NCI-H1694 treated with DMSO at 0.1 percent for 48 hours (cell line): ENCODE data around the gene EFNA5.

Source experiments
- DNase-seq: peaks from one replicate; lab custom pipeline; 2025; lab: John Stamatoyannopoulos, UW

EFNA5 gene

DNA sequence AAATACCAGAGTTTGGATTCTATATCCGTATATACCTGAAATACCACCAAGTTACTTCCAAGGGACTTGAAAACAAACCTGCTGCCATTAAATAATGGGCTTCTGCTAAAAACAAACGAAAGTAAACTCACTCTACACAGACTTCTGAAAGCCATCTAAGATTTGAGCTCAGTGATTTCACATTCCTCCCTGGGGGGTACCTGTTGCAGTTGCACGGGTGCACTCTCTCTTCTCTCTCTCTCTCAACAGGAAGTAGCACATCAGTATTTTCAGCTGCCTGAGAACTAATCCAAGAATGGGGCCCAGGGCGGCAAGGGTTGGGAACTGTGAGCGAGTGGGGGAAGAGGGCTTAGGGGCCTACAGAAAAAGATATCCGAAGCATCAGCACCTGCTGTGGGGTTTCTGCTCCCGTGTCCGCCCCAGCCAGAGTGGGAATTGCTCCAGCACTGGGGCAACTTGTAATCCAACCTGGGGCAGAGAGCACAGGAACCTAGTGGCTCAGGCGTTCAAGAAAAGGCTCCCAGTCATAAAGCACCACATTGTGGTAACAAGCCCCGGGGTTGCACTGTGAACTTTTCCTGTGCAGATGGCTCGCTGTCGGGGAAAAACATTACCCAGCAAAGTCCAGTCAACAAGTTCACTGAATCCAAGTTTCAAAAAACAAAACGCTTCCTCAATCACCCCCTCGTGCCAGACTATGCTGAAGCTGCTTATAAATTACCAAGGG is 99.8 kb downstream of the EFNA5 start:
- no peak for DNase-seq

- DNase-seq: no peak
These were observed 100.6 kb downstream of the EFNA5 start for GRCh38 chr5:107570181-107570580.

DNA sequence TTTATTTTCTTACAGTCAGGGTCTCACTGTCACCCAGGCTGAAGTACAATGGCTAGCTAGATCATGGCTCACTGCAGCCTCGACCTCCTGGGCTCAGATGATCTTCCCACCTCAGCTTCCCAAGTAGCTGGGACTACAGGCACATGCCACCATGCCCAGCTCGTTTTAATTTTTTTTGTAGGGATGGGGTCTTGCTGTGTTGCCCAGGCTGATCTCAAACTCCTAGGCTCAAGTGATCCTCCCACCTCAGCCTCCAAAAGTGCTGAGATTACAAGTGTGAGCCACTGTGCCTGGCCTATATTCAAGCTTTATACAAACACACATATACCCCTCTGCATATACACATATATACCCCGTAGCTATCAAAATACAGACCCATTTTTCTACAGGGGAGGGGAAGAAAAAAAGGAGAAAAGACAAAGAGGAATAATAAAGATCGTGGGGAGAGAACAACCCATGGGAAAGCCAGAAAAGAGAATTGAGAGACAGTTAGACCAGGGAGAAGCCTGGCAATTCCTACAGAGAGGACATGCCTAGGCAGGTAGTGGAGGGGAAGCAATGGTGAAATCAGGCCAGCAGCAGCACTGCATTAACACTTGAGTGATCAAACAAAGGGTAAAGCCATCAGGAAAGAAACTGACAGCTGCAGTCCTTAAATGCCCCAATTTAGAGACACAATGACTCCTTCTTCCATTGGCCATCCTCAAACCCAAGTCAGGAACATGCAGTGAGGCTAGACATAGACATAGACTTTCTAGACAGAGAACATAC is 102.7 kb downstream of the EFNA5 start:
- peak; percentile 82 for DNase-seq

DNA sequence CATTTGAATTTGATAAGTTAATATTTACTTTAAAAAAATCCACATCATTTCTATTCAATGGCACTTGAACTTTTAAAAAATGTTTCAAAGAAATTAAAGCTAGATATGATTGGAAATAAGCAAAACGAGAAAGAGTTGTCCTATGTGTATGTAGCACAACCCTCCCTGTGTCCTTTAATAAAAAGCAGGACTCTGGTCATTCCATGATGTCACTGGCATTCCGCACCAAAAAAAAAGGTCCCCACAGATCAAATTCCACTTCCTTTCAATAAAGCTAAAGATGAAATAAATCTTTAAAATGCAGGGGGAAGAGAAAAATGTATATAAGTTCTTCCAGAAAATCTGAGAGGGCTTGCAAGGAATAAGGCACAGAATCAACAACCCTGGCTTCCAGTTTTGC is 103.8 kb downstream of the EFNA5 start:
- no peak for DNase-seq

DNA sequence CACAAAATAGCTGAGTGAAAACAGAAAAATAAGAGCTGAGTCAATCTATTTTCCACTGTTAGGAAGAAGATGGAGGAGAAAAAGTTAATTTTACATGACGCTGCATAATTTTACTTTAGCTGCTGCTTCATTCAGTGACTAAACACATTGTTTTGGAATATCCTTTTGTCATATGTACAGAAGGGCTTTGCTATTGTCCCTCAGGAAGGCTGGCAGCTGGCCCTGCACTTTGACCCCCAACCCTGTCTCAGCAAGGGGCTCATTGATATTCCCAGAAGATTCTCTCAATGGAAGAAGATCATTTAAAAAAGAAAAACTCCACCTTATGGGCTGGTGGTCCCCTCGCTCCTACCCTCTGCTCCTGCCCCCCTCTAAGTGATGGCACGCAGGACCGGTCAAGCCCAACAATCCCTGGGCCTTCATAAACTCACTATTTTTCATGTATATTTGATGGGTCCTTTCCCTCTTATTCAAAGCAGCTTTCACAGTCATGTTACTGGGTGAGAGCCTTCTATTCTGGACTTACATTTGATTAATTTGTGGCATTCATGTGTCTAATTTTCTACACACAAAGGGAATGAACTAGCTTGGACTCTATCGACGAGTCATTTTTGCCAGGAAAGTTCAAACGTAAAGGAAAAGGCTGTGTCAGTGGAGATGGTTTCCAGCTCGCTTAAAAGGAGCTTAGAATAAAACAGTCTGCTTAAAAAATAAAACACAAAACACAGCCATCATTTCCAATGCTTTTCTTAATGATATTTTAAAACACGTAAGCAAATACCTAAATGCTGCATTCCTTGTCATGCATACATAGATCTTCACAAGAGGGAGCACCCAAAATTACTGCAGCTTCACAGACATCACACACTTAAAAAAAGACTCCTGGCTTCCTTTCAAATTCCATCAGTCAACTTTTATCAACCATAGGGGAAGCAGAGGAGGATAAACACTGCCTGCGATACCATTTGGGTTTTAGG is 104.7 kb downstream of the EFNA5 start:
- no peak for DNase-seq

GRCh38 chr5:107564931-107565372 is 105.8 kb downstream of the EFNA5 start:
- no peak for DNase-seq

GRCh38 chr5:107563959-107564544 is 106.7 kb downstream of the EFNA5 start:
- no peak for DNase-seq

DNA sequence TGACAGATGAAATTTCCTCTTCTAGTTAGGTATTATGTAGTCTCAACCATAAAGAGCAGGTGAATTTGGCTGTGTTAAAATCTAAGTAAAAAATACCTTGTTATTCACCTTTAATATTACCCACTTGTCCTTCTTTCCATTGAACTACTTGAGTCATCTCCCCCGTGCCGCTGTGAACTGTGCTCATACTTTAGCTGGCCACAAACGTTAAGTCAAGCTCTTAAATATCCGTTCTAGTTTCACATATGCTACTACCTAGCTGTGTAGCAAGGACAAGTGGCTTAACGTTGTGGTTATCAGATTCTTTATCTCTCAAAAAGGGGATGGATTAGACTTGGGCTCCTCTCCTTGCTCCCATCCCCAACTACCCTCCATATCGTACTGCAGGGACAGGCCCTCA is 110.4 kb downstream of the EFNA5 start:
- no peak for DNase-seq

GRCh38 chr5:107558823-107559375 is 111.8 kb downstream of the EFNA5 start:
- DNase-seq: peak; percentile 46

DNA sequence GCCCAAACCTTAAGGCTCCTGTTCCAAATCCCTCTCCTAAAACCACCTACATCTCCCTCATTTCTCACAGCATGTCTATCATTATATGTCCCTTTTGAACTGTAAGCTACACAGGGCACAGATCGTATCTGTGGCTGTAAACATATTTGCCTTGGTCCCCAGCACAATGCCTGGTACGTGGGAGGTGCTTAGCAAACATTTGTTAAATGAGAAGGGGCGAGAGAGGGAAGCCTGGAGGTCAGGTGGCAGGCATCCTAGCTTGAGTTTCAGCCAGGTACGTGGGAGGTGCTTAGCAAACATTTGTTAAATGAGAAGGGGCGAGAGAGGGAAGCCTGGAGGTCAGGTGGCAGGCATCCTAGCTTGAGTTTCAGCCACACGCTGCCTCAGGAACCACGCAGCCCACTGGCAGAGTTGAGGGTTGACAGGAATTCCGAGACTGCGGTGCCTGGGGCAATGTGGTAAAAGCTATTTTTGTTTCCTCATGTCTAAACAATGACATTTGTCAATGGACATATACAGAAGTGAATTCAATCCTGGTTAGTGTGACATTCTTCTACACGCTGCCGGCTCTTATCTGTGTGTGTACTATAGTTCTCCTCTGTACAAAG is 113.6 kb downstream of the EFNA5 start:
- DNase-seq: no peak

DNA sequence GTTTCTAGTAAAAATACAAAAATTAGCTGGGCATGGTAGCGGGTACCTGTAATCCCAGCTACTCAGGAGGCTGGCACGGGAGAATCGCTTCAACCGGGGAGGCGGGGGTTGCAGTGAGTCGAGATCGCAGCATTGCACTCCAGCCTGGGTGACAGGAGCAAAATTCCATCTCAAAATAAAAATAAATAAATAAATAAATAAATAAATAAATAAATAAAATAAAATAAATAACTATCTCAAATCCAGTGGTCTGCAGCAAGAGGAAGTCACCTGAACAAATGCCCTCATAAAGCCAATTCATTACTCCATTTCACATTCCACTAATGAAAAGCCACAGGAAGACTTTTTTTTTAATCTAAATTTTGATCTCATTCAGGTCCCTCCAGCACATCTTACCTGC is 114.2 kb downstream of the EFNA5 start:
- no peak for DNase-seq

GRCh38 chr5:107555425-107556090 is 115.2 kb downstream of the EFNA5 start:
- no peak for DNase-seq

DNA sequence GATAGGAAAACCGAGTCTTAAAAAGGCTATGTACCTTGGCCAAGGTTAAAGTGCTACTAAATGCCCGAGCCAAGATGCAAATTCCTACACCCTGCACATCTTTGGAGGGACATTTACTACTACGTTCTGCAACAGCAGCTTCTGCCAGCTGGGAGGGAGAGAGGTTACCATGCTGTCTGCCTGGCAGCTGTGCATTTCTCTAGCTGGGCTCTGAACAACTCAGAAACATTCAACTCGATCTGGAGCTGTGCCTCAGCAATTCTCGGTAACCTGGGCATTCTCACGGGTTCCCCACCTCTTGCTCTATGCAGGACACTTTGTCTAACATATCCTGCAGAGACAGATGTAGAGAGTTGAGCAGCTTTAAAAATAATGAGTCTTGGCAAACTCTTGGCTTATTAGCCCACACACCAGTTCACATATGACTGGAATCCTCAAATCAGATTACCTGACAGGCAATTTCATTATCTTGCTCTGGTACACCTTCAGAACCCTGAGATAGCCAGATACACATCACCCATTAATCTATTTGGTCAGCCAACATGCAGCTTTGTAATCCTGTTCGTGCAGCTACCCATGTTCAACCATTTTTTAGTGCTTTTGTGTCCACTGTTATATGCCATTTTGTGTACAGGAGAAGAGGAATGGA is 115.8 kb downstream of the EFNA5 start:
- peak; percentile 59 for DNase-seq

GRCh38 chr5:107553117-107553555 is 117.6 kb downstream of the EFNA5 start:
- DNase-seq: no peak

- no peak for DNase-seq
These were observed 119.6 kb downstream of the EFNA5 start for GRCh38 chr5:107551088-107551487.

DNA sequence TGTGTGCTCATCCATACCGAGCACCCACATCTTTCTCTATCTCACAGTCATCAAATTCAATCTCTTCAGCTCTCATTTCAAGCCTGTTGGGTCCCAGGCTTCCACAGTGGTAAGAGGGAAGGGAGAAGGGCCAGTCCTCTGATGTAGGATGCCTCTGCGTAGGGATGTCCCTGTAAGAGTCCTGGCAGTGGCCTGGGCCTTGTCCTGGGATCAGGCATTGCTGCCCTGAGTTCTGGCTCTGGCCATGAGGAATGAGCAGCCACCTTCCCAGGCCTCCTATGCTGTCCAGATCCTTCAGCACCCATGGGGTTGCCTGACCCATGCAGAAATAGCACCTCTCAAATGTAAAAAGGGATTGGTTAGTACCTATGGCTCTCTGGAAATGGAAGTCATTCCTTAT is 121.2 kb downstream of the EFNA5 start:
- no peak for DNase-seq

DNA sequence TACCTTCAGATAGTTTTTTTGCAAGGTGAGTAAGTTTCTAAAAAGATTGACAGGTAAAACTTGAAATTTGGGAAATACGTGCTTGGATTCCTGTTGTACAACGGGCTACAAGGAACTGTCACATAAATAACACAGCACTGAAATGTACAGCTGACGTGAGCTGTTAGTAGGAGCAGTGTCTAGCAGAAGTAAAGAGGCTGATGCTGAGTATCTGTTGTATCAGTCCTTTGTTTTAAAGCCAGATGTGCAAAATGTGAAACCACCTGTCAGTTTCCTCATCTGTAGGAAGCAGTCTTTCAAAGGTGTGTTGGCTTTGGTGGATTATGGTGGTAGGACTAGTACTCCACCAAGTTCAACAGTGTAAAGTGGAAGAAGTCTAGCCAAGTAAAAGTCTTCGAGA is 122.3 kb downstream of the EFNA5 start:
- DNase-seq: no peak

- DNase-seq: no peak
These were observed 124.0 kb downstream of the EFNA5 start for GRCh38 chr5:107546719-107547118.

DNA sequence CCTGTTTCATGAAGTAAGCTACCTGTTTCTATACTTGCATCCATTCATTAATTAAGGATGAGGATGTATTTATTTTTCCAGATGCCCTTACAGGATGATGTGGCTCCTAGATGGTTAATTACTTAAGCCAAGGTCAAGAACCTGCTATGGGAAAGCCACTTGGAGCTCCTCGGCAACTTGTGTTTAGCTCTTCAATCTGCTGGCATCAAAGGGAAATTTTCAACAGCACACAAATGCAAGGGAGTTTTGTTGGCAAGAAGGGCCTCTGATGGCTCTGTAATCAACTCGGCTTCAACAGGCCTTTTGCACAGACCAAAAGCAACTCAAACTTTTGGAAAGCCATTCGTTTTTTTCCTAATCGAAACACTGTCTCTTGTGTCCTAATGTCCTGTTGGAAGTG is 125.3 kb downstream of the EFNA5 start:
- DNase-seq: no peak

GRCh38 chr5:107544967-107545366 is 125.8 kb downstream of the EFNA5 start:
- DNase-seq: no peak
